Left ventricle myocardium inferior (tissue), 1 donor: ENCODE data around the gene LHFPL2. TPM values are rescaled to one million over a fixed set of nuclear protein-coding genes. Genes with fewer than 3 reads are reported as not detected.

Source experiments
- DNase-seq: peaks from one replicate; pipeline ENCODE4 v3.0.0-alpha.2; 2020
- H3K27ac ChIP-seq: fragments of 200-600 bp; replicated peaks from 2 replicates; pipeline ENCODE4 v1.8.0; 2021
- H3K27me3 ChIP-seq: fragments of 200-600 bp; 2 replicates; pipeline ENCODE4 v1.8.0; 2021; ENCODE audit warnings: low read depth
- H3K36me3 ChIP-seq: fragments of 200-600 bp; 2 replicates; pipeline ENCODE4 v1.8.0; 2021
- H3K4me1 ChIP-seq: fragments of 200-600 bp; 2 replicates; pipeline ENCODE4 v1.8.0; 2021
- H3K4me3 ChIP-seq: fragments of 200-600 bp; 2 replicates; pipeline ENCODE4 v1.8.0; 2021; ENCODE audit warnings: mild to moderate bottlenecking, moderate library complexity
- H3K9me3 ChIP-seq: fragments of 200-600 bp; replicated peaks from 2 replicates; pipeline ENCODE4 v1.8.0; 2021
- CTCF ChIP-seq: fragments of 200-600 bp; IDR thresholded peaks from 2 replicates; pipeline ENCODE4 v1.8.0; 2021; ENCODE audit warnings: antibody characterized with exemption, mild to moderate bottlenecking, borderline replicate concordance
- intact Hi-C: fragments of 100-400 bp; cut with micrococcal nuclease; formaldehyde crosslinking; loops from one replicate; pipeline ENCODE4 v1.11.0; 2022
- total RNA-seq: library from RNA; stranded (reverse); fragmentation: NEBNext Ultra II Directional; extraction: Animal tissue kit (Norgen Biotek cat#: 25700); gene quantifications from one replicate; pipeline ENCODE4 v1.2.1, GENCODE V29; 2021
- donor health status: DM: no; HTN: yes; CAD: no; lungs with severe emphysema.

LHFPL2 gene
- total RNA-seq, 1 donor from 2014 or later, result 5.0 TPM

DNA sequence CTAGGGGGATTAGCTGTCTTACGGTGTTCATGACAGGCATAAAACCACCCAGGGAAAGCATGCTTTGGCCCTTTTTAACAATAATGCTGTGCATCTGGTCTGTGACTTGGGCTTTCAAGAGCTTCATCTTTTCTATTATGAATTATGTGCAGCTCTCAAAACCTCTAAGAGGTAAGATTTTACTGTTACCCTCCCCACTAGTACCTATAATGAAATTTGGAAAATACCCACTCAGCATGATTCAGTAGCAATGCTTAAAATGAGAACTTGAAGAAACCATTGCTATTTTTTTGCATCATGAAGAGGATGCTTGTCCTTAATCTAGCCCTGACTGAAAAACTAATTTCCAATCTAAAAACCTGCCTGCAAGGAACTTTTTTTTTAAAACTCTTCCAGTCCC lies 5.8 kb upstream of the LHFPL2 start:
- Histone ChIP-seq H3K36me3 (no peaks in the 10 kb centered on the region), H3K27ac (no peak overlapping the region), H3K4me1 (peaks cover 14% of the 10 kb centered on the region), H3K9me3 (no peaks in the 10 kb centered on the region), H3K4me3 (no peak overlapping the region), H3K27me3 (no peaks in the 10 kb centered on the region)
- TF ChIP-seq CTCF, result no peak
- intact Hi-C loops, result no loop called here
- DNase-seq, result no peak

DNA sequence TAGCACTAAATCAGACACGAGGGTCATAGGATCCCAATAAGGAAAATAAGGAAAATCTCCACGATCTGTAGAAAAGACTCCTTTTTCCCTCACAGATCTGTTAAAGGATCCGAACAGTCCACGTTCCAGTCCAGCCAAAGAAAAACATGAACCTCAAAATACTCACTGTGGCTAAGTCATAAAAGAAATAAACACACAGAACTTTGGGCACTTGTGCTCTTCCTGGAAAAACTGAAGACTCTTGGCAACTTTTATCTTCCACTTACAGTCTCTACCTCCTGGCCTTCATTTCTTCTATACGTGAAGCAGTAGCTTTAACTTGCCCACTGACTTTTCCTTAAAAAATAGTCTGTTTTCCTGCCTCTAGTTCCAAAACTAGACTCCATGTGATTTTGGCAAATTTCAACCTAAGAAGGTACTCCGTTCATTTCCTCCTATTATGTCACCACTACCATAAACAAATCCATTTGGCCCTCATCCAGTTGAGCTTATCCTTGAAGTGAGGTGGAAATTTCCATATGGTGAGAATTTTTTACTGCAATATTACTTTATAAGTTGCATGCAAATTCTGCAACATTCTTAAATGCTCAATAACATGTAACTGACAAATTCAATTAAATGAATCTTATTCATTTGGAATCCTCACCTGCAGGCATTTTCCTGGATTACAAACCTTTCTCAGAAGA lies 5.3 kb upstream of the LHFPL2 start:
- Histone ChIP-seq H3K36me3 (no peaks in the 10 kb centered on the region), H3K9me3 (no peaks in the 10 kb centered on the region), H3K4me1 (peaks cover 14% of the 10 kb centered on the region), H3K4me3 (no peak overlapping the region), H3K27me3 (no peaks in the 10 kb centered on the region), H3K27ac (no peak overlapping the region)
- no peak for TF ChIP-seq CTCF
- intact Hi-C loops, result no loop called here
- DNase-seq, result no peak

GRCh38 chr5:78653031-78653430 lies 4.5 kb upstream of the LHFPL2 start:
- no peaks in the 10 kb centered on the region for H3K36me3 ChIP-seq
- intact Hi-C loops, result no loop called here
- no peaks in the 10 kb centered on the region for H3K9me3 ChIP-seq
- H3K4me3 ChIP-seq, result no peak overlapping the region
- H3K27me3 ChIP-seq, result no peaks in the 10 kb centered on the region
- H3K27ac ChIP-seq, result no peak overlapping the region
- DNase-seq, result no peak
- peaks cover 12% of the 10 kb centered on the region for H3K4me1 ChIP-seq
- TF ChIP-seq CTCF, result no peak

GRCh38 chr5:78651468-78651867 lies 2.9 kb upstream of the LHFPL2 start:
- no peak overlapping the region for H3K27ac ChIP-seq
- no peak for TF ChIP-seq CTCF
- no peaks in the 10 kb centered on the region for H3K27me3 ChIP-seq
- H3K4me3 ChIP-seq, result no peak overlapping the region
- intact Hi-C loops, result no loop called here
- no peak for DNase-seq
- no peaks in the 10 kb centered on the region for H3K36me3 ChIP-seq
- peaks cover 27% of the 10 kb centered on the region for H3K4me1 ChIP-seq
- no peaks in the 10 kb centered on the region for H3K9me3 ChIP-seq

DNA sequence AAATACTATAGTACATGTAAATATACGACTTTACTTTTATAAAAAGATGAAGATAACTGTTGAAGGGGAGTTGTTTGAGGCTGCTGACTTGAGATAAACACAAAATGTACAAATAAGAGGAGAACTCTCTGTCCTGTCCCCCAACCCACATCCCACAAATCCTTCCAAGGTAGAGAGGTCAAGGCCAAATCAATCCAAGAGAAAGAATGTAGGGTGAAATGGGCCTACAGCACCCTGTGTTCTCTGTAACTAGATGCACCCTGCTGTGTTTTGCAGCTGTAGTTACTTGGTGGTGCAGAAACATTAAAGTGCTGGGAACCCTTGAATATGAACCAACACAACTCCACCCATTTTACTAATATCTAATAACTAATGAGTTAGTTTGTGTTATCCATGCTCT lies 2.0 kb upstream of the LHFPL2 start:
- no peak overlapping the region for H3K4me3 ChIP-seq
- H3K36me3 ChIP-seq, result no peaks in the 10 kb centered on the region
- intact Hi-C loops, result no loop called here
- H3K27me3 ChIP-seq, result no peaks in the 10 kb centered on the region
- H3K27ac ChIP-seq, result no peak overlapping the region
- DNase-seq, result no peak
- no peaks in the 10 kb centered on the region for H3K9me3 ChIP-seq
- peaks cover 34% of the 10 kb centered on the region for H3K4me1 ChIP-seq
- no peak for TF ChIP-seq CTCF
